GM12878 (cell line): ENCODE results near the gene NKTR. TPM values are rescaled to one million over a fixed set of nuclear protein-coding genes. Genes with fewer than 3 reads are reported as not detected.

ENCODE experiments used
- ATAC-seq: fragments of 200-7000 bp; cut with Tn5 transposase; 3 replicates; pipeline ENCODE4 v1.9.1; 2020; ENCODE audit warnings: mild to moderate bottlenecking, moderate library complexity
- BruUV-seq: library from RNA; stranded (reverse); fragments of 400-500 nt; replicated peaks from 2 replicates; lab custom pipeline; 2021; lab: Mats Ljungman, UMichigan
- CTCF ChIA-PET: fragments of 300-600 bp; sonication (Branson Sonifier 250); formaldehyde crosslinking; extraction: SDS; loops from one replicate; lab custom pipeline; 2021; ENCODE audit warnings: inconsistent platforms; lab: Yijun Ruan, JAX
- POLR2A ChIA-PET: fragments of 350-600 bp; formaldehyde crosslinking; extraction: SDS; loops from one replicate; lab custom pipeline; 2021; ENCODE audit warnings: inconsistent platforms; lab: Charles Lee
- RAD21 ChIA-PET: fragments of 300-600 bp; sonication (Branson Sonifier 250); formaldehyde crosslinking; loops from one replicate; lab custom pipeline; 2023; ENCODE audit warnings: antibody characterized with exemption; ENCODE audit not compliant: unreplicated experiment; lab: Charles Lee
- SMC1A ChIA-PET: fragments of 300-600 bp; sonication (Branson Sonifier 250); formaldehyde crosslinking; loops from one replicate; lab custom pipeline; 2023; ENCODE audit not compliant: unreplicated experiment, uncharacterized antibody; lab: Charles Lee
- DNase-seq: peaks from one replicate; pipeline ENCODE4 v3.0.0-alpha.2; 2011; ENCODE audit warnings: low read depth, low spot score
- FAIRE-seq: peaks from 3 replicates; lab custom pipeline; 2011; peaks lifted over from hg19 to GRCh38; lab: Jason Lieb, UNC
- H2AFZ ChIP-seq: 2 replicates; pipeline ENCODE4 v1.6.0; 2011; ENCODE audit warnings: low read depth, low read length, control low read depth; ENCODE audit not compliant: control insufficient read depth
- H3K27ac ChIP-seq: 2 replicates; pipeline ENCODE4 v1.5.1; 2011; ENCODE audit warnings: control low read depth; ENCODE audit not compliant: control insufficient read depth, insufficient read depth
- H3K27me3 ChIP-seq, 2 experiments: replicated peaks in 1 of 2; 2 replicates each; pipeline versions ENCODE4 v1.6.0 to v1.6.1; 2011; ENCODE audit warnings: low read length in 1 of 2; ENCODE audit not compliant: control insufficient read depth in 2 of 2, insufficient read depth in 2 of 2
- H3K36me3 ChIP-seq, 2 experiments: 2 replicates each; pipeline ENCODE4 v1.5.1; 2011; ENCODE audit warnings: low read length in 1 of 2; ENCODE audit not compliant: control insufficient read depth in 2 of 2, insufficient read depth in 2 of 2
- H3K4me1 ChIP-seq: 2 replicates; pipeline ENCODE4 v1.6.1; 2011; ENCODE audit warnings: mild to moderate bottlenecking, low read length, moderate library complexity, mixed read lengths; ENCODE audit not compliant: control insufficient read depth, insufficient read depth
- H3K4me2 ChIP-seq: 2 replicates; pipeline ENCODE4 v1.6.0; 2011; ENCODE audit warnings: control low read depth; ENCODE audit not compliant: control insufficient read depth, insufficient read depth
- H3K4me3 ChIP-seq: fragments of 200-600 bp; sonication (generic); 2 replicates; pipeline ENCODE4 v1.5.1; 2016
- H3K79me2 ChIP-seq: 2 replicates; pipeline ENCODE4 v1.6.0; 2011; ENCODE audit warnings: low read length; ENCODE audit not compliant: control insufficient read depth, insufficient read depth
- H3K9ac ChIP-seq: 2 replicates; pipeline ENCODE4 v1.8.0; 2011; ENCODE audit warnings: low read length, control low read depth, mixed read lengths; ENCODE audit not compliant: control insufficient read depth, insufficient read depth
- H3K9me3 ChIP-seq: replicated peaks from 3 replicates; pipeline ENCODE4 v1.5.1; 2011; ENCODE audit warnings: mild to moderate bottlenecking, low read length; ENCODE audit not compliant: control insufficient read depth, insufficient read depth
- H4K20me1 ChIP-seq: 2 replicates; pipeline ENCODE4 v1.6.0; 2011; ENCODE audit not compliant: control insufficient read depth, insufficient read depth
- KLF5 ChIP-seq: fragments of 450-650 bp; IDR thresholded peaks from 2 replicates; pipeline ENCODE4 v1.6.1; 2014; ENCODE audit warnings: mild to moderate bottlenecking; ENCODE audit not compliant: partially characterized antibody
- MYB ChIP-seq: fragments of 150-350 bp; IDR thresholded peaks from 2 replicates; pipeline ENCODE4 v1.6.1; 2014; ENCODE audit warnings: mild to moderate bottlenecking, low read depth, low read length, borderline replicate concordance
- MYC ChIP-seq: IDR thresholded peaks from 2 replicates; pipeline ENCODE4 v1.6.1; 2011; ENCODE audit warnings: mild to moderate bottlenecking, low read length, moderate library complexity, inconsistent platforms; ENCODE audit not compliant: insufficient read depth, insufficient replicate concordance, insufficient read length, severe bottlenecking
- POLR2AphosphoS5 ChIP-seq: IDR thresholded peaks from 2 replicates; pipeline ENCODE4 v1.6.1; 2011; ENCODE audit warnings: mild to moderate bottlenecking, low read length, inconsistent platforms
- WGBS: methylation state at CpG from one replicate; pipeline ENCODE4 v1.1.6; 2016; ENCODE audit warnings: low lambda C conversion rate; ENCODE audit not compliant: insufficient replicate concordance, insufficient coverage; ENCODE audit errors: missing lambda C conversion rate; 5-methylcytosine and 5-hydroxymethylcytosine counted together
- in situ Hi-C: fragments of 300-500 bp; cut with MboI; formaldehyde crosslinking; loops from 9 replicates; pipeline ENCODE4 v1.14.3; 2018; ENCODE audit warnings: mixed read lengths
- intact Hi-C: fragments of 100-400 bp; cut with micrococcal nuclease; formaldehyde crosslinking; loops from one replicate; pipeline ENCODE4 v1.14.2; 2022; ENCODE audit not compliant: unreplicated experiment
- polyA plus RNA-seq, 11 experiments: library from polyadenylated mRNA; depleted of rRNA in 4 of 11; unstranded in 6 of 11; stranded (reverse) in 5 of 11; fragments of >200 nt; fragmentation: Nextera tagmentation in 4 of 11; fragmentation: Illumina TruSeq in 1 of 11; extraction: Ambion mirVana in 4 of 11; extraction: Trizol in 1 of 11; gene quantifications; 1 replicate in 1 of 11; 2 replicates in 10 of 11; pipeline versions ENCODE4 v1.2.1 to v1.2.3, GENCODE V29; 2011 to 2016; ENCODE audit warnings: inconsistent platforms in 2 of 11, missing spikeins in 2 of 11, low read depth in 1 of 11
- total RNA-seq, 4 experiments: library from RNA; depleted of rRNA in 3 of 4; stranded (reverse); fragments of >200 nt in 3 of 4; fragmentation: Illumina TruSeq in 1 of 4; extraction: Trizol in 1 of 4; gene quantifications; 2 replicates each; pipeline versions ENCODE4 v1.2.1 to v1.2.3, GENCODE V29; 2013 to 2021
- TF ChIP-seq, protein P1 (sequence below): fragments of 150-350 bp; IDR thresholded peaks from 2 replicates; pipeline ENCODE4 v1.6.1; 2014; ENCODE audit warnings: mild to moderate bottlenecking, low read depth, low read length
- TF ChIP-seq, protein P2 (sequence below): fragments of 450-650 bp; formaldehyde crosslinking; IDR thresholded peaks from 2 replicates; pipeline ENCODE4 v1.4.0; 2020; ENCODE audit warnings: mild to moderate bottlenecking, moderate library complexity

The NKTR gene
- total and polyA plus RNA-seq, 10 of the 15 experiments (the other 5 are each of a cell fraction or from before 2014, with no cell fraction given) = 15.3 to 91.9 (median 55.3) TPM

DNA sequence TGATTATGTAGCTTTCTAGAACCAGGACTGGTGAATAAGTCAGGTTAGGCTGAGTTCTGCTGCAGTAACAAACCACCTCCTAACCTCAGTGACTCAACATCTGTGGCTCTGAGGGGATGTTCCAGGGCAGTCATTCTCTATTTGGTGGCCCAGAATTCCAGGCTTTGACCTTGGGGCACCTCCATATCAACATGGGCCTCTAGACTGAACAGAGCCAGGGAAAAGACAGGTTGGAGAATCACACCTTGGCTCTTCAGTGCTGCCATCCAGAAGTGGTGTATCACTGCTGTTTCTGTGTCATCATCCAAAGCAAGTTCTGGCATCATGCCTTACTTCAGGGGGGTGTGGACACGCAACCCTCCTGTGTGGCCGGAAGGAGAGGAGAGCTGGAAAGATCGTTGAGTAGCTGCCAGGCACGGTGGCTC lies 68.3 kb downstream of the NKTR start:
- H3K4me2 ChIP-seq = no peak overlapping the region
- ChIA-PET RAD21 (no interaction called here), POLR2A (interaction anchor here (0.9 kb wide), 1 partner anchor 14 kb away, joined by 3 read pairs; no protein-coding TSS in a partner anchor), CTCF (no interaction called here), SMC1A (no interaction called here)
- FAIRE-seq (no peak), ATAC-seq (no peak), DNase-seq (no peak)
- 63% methylated on average over 4 of the region's 4 CpGs for WGBS
- no peak overlapping the region for H3K4me3 ChIP-seq
- no peak overlapping the region for H3K27ac ChIP-seq
- no peaks in the 10 kb centered on the region; the same call in 2 of the 3 replicates for H3K9me3 ChIP-seq
- H3K27me3 ChIP-seq = no peaks in the 10 kb centered on the region
- intact Hi-C loops = no loop called here
- no peak overlapping the region for H3K9ac ChIP-seq
- BruUV-seq = no TSS peak
- H3K79me2 ChIP-seq = no peaks in the 10 kb centered on the region
- H3K36me3 ChIP-seq = no peaks in the 10 kb centered on the region
- no peaks in the 10 kb centered on the region for H4K20me1 ChIP-seq
- H3K4me1 ChIP-seq = peaks cover 4% of the 10 kb centered on the region
- in situ Hi-C loops = no loop called here
- no peak overlapping the region for H2AFZ ChIP-seq
- no peak for TF ChIP-seq MYC
- TF ChIP-seq, all 136 proteins: peak for 0

DNA sequence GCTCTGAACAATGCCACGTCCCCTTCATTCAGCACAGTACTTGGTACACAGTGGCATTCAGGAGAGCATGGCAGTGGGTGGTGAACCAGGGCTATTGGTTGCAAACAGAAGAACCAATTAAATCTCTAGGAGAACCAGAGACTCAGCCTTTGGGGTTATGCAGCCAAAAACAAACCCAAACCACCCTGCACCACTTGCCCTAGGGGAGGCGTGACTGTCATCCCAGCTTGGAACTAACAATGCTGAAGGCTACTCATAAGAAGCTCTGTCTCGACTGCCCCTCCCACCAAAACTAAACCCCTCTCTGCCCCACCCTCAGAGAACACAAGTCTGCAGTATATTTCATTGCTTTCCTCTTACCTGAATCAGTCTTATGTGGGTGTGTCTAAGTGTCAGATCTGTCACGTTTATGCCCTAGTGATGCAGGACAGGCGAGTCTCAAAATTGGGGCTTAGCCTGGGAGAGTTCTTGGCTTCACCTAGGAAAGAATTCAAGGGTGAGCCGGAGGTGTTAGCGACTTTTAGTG lies 69.6 kb downstream of the NKTR start:
- FAIRE-seq = no peak
- CTCF ChIA-PET = no interaction called here
- Histone ChIP-seq H3K4me1 (no peaks in the 10 kb centered on the region), H3K9me3 (no peaks in the 10 kb centered on the region; the same call in 2 of the 3 replicates), H2AFZ (no peak overlapping the region), H3K27ac (no peak overlapping the region), H4K20me1 (no peaks in the 10 kb centered on the region), H3K4me3 (no peak overlapping the region), H3K36me3 (no peaks in the 10 kb centered on the region), H3K9ac (no peak overlapping the region), H3K4me2 (no peak overlapping the region), H3K79me2 (no peaks in the 10 kb centered on the region), H3K27me3 (no peaks in the 10 kb centered on the region)
- SMC1A ChIA-PET = no interaction called here
- POLR2A ChIA-PET = no interaction called here
- in situ Hi-C loops = no loop called here
- RAD21 ChIA-PET = no interaction called here
- intact Hi-C loops = no loop called here
- WGBS = 39% methylated on average over 7 of the region's 7 CpGs
- no peak for ATAC-seq
- no peak for DNase-seq
- no TSS peak for BruUV-seq
- no peak for TF ChIP-seq MYB
- TF ChIP-seq, protein P1, sequence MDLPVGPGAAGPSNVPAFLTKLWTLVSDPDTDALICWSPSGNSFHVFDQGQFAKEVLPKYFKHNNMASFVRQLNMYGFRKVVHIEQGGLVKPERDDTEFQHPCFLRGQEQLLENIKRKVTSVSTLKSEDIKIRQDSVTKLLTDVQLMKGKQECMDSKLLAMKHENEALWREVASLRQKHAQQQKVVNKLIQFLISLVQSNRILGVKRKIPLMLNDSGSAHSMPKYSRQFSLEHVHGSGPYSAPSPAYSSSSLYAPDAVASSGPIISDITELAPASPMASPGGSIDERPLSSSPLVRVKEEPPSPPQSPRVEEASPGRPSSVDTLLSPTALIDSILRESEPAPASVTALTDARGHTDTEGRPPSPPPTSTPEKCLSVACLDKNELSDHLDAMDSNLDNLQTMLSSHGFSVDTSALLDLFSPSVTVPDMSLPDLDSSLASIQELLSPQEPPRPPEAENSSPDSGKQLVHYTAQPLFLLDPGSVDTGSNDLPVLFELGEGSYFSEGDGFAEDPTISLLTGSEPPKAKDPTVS = no peak
- TF ChIP-seq, protein P2, sequence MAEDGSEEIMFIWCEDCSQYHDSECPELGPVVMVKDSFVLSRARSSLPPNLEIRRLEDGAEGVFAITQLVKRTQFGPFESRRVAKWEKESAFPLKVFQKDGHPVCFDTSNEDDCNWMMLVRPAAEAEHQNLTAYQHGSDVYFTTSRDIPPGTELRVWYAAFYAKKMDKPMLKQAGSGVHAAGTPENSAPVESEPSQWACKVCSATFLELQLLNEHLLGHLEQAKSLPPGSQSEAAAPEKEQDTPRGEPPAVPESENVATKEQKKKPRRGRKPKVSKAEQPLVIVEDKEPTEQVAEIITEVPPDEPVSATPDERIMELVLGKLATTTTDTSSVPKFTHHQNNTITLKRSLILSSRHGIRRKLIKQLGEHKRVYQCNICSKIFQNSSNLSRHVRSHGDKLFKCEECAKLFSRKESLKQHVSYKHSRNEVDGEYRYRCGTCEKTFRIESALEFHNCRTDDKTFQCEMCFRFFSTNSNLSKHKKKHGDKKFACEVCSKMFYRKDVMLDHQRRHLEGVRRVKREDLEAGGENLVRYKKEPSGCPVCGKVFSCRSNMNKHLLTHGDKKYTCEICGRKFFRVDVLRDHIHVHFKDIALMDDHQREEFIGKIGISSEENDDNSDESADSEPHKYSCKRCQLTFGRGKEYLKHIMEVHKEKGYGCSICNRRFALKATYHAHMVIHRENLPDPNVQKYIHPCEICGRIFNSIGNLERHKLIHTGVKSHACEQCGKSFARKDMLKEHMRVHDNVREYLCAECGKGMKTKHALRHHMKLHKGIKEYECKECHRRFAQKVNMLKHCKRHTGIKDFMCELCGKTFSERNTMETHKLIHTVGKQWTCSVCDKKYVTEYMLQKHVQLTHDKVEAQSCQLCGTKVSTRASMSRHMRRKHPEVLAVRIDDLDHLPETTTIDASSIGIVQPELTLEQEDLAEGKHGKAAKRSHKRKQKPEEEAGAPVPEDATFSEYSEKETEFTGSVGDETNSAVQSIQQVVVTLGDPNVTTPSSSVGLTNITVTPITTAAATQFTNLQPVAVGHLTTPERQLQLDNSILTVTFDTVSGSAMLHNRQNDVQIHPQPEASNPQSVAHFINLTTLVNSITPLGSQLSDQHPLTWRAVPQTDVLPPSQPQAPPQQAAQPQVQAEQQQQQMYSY (CRISPR knock-in tag) = no peak
- TF ChIP-seq POLR2AphosphoS5 = no peak
- TF ChIP-seq KLF5 = no peak
